Left ventricle myocardium inferior (tissue), 1 donor: Measurements from ENCODE around the gene AGAP2. TPM values are rescaled to one million over a fixed set of nuclear protein-coding genes. Genes with fewer than 3 reads are reported as not detected.

Experiments used
- DNase-seq: peaks from one replicate; pipeline ENCODE4 v3.0.0-alpha.2; 2020
- H3K27ac ChIP-seq: fragments of 200-600 bp; replicated peaks from 2 replicates; pipeline ENCODE4 v1.8.0; 2021
- H3K27me3 ChIP-seq: fragments of 200-600 bp; 2 replicates; pipeline ENCODE4 v1.8.0; 2021; ENCODE audit warnings: low read depth
- H3K36me3 ChIP-seq: fragments of 200-600 bp; 2 replicates; pipeline ENCODE4 v1.8.0; 2021
- H3K4me1 ChIP-seq: fragments of 200-600 bp; 2 replicates; pipeline ENCODE4 v1.8.0; 2021
- H3K4me3 ChIP-seq: fragments of 200-600 bp; 2 replicates; pipeline ENCODE4 v1.8.0; 2021; ENCODE audit warnings: mild to moderate bottlenecking, moderate library complexity
- H3K9me3 ChIP-seq: fragments of 200-600 bp; replicated peaks from 2 replicates; pipeline ENCODE4 v1.8.0; 2021
- intact Hi-C: fragments of 100-400 bp; cut with micrococcal nuclease; formaldehyde crosslinking; loops from one replicate; pipeline ENCODE4 v1.11.0; 2022
- total RNA-seq: library from RNA; stranded (reverse); fragmentation: NEBNext Ultra II Directional; extraction: Animal tissue kit (Norgen Biotek cat#: 25700); gene quantifications from one replicate; pipeline ENCODE4 v1.2.1, GENCODE V29; 2021
- TF ChIP-seq, protein P1 (sequence below): fragments of 200-600 bp; IDR thresholded peaks from 2 replicates; pipeline ENCODE4 v1.8.0; 2021; ENCODE audit warnings: antibody characterized with exemption, mild to moderate bottlenecking, borderline replicate concordance
- donor health status: DM: no; HTN: yes; CAD: no; lungs with severe emphysema.

The AGAP2 gene
- total RNA-seq, 1 donor from 2014 or later = 6.5 TPM

DNA sequence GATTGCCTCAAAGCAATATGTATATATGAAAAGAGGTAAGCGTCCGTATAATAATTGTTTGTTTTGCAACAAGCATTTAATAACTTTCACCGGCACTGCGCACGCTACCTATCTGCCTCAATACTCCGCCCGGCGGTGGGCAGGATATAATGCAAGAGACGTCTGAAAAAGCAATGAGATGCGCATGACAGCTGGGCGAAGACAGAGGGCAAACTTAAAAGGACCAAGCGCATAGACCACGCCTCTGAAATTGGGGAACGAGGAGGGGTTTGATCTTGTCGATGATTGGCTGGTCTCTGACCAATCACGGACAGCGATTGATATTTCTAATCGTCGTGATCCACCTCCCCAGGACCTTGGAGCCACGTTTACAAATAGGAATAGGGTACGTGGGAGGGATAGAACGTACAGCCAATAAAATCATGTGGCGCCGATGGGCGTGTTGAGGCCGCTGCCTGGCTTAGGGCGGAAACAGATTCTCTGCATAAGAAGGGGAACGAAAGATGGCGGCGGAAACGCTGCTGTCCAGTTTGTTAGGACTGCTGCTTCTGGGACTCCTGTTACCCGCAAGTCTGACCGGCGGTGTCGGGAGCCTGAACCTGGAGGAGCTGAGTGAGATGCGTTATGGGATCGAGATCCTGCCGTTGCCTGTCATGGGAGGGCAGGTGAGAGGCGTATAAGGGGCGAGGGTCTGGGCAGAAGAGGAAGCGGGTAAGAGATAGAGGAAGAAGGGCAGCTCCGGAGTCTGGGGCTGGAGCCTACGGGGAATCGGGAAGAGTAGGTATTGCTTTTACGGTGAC, 44.7 kb downstream of the AGAP2 start, which contains the start of gene OS9:
OS9 (plus strand) TSS at position 474 of the 800 bp plus-strand sequence; CDS start at position 504, 30 bp downstream.
- intact Hi-C loops = no loop called here
- TF ChIP-seq, protein P1, sequence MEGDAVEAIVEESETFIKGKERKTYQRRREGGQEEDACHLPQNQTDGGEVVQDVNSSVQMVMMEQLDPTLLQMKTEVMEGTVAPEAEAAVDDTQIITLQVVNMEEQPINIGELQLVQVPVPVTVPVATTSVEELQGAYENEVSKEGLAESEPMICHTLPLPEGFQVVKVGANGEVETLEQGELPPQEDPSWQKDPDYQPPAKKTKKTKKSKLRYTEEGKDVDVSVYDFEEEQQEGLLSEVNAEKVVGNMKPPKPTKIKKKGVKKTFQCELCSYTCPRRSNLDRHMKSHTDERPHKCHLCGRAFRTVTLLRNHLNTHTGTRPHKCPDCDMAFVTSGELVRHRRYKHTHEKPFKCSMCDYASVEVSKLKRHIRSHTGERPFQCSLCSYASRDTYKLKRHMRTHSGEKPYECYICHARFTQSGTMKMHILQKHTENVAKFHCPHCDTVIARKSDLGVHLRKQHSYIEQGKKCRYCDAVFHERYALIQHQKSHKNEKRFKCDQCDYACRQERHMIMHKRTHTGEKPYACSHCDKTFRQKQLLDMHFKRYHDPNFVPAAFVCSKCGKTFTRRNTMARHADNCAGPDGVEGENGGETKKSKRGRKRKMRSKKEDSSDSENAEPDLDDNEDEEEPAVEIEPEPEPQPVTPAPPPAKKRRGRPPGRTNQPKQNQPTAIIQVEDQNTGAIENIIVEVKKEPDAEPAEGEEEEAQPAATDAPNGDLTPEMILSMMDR = peak; percentile 84
- H3K36me3 ChIP-seq = peaks cover 26% of the 10 kb centered on the region

DNA sequence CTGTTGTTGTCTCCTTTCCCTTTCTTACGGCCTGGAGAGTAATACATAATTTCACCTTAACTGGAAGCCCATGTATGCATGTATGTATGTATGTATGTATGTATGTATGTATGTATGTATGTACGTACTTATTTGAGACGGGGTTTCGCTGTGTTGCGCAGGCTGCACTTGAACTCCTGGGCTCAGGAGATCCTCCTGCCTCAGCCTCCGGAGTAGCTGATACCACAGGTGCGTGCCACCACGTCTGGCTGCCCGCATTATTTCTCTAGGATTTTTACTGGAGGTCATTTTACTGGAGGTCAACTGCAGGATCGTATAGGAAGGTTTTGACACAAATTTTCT, 45.3 kb downstream of the AGAP2 start:
- Histone ChIP-seq H3K4me3 (peak overlapping the region; percentile 92), H3K36me3 (peaks cover 21% of the 10 kb centered on the region), H3K27me3 (peaks cover under 1% of the 10 kb centered on the region), H3K27ac (peak overlapping the region; percentile 47), H3K4me1 (peaks cover 13% of the 10 kb centered on the region), H3K9me3 (no peaks in the 10 kb centered on the region)
- DNase-seq = no peak
- TF ChIP-seq, protein P1 = no peak
- intact Hi-C loops = no loop called here

More for the DNA sequence above, 44.7 kb downstream of the AGAP2 start, which contains the start of gene OS9:
- H3K27ac ChIP-seq = peak within 1 kb of the TSS; percentile 86
- H3K4me3 ChIP-seq = peak within 1 kb of the TSS; percentile 92
- peaks cover 13% of the 10 kb centered on the region for H3K4me1 ChIP-seq
- H3K27me3 ChIP-seq = no peaks in the 10 kb centered on the region
- DNase-seq = peak; percentile 94
- H3K9me3 ChIP-seq = no peaks in the 10 kb centered on the region

DNA sequence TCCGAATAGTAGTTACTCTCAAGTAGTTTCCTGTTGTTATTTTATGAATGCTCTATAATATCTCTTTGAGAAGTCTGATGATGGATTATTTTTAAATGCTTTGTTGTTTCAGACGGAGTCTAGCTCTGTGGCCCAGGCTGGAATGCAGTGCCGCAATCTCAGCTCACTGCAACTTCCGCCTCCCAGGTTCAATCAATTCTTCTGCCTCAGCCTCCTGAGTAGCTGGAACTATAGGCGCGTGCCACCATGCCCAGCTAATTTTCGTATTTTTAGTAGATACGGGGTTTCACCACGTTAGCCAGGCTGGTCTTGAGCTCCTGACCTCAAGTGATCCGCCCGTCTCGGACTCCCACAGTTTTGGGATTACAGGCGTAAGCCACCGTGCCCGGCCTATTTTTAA, 46.0 kb downstream of the AGAP2 start:
- no peak overlapping the region for H3K27ac ChIP-seq
- peaks cover 13% of the 10 kb centered on the region for H3K4me1 ChIP-seq
- peaks cover 19% of the 10 kb centered on the region for H3K36me3 ChIP-seq
- no peak for DNase-seq
- TF ChIP-seq, protein P1 = no peak
- H3K4me3 ChIP-seq = no peak overlapping the region
- peaks cover 8% of the 10 kb centered on the region for H3K27me3 ChIP-seq
- intact Hi-C loops = no loop called here
- H3K9me3 ChIP-seq = no peaks in the 10 kb centered on the region

DNA sequence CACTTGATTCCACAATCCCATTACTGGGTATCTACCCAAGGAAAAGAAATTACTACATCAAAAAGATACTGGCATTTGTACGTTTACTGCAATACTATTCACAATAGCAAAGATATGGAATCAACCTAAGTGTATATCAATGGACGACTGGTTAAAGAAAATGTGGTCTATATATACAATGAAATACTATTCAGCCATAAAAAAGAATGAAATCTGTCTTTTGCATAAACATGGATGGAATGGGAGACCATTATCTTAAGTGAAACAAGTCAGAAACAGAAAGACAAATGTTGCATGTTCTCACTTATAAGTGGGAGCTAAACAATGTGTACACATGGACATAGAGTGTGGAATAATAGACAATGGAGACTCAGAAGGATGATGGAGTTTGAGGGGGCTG, 49.6 kb downstream of the AGAP2 start:
- Histone ChIP-seq H3K4me1 (no peaks in the 10 kb centered on the region), H3K27ac (no peak overlapping the region), H3K36me3 (no peaks in the 10 kb centered on the region), H3K9me3 (no peaks in the 10 kb centered on the region), H3K4me3 (no peak overlapping the region), H3K27me3 (peaks cover 41% of the 10 kb centered on the region)
- intact Hi-C loops = no loop called here
- DNase-seq = no peak
- TF ChIP-seq, protein P1 = no peak

DNA sequence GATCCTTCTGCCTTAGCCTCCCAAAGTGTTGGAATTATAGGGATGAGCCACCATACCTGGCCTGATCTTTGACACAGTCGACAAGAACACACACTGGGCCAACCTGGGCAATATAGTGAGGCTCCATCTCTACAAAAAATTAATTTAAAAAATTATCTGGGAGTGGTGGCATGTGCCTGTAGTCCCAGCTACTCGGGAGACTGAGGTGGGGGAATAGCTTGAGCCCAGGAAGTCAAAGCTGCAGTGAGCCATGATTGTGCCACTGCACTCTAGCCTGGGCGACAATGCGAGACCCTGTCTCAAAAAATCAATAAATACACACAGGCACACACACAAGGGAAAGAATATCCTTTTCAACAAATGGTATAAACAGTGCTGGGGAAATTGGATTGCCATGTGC, 50.7 kb downstream of the AGAP2 start:
- Histone ChIP-seq H3K4me1 (no peaks in the 10 kb centered on the region), H3K36me3 (no peaks in the 10 kb centered on the region), H3K9me3 (no peaks in the 10 kb centered on the region), H3K4me3 (no peak overlapping the region), H3K27ac (no peak overlapping the region), H3K27me3 (peaks cover 41% of the 10 kb centered on the region)
- intact Hi-C loops = no loop called here
- no peak for DNase-seq
- TF ChIP-seq, protein P1 = no peak
